GM12873 (cell line): ENCODE data around the gene VPREB1.

Source experiments
- TF ChIP-seq, protein P1 (sequence below): IDR thresholded peaks from 2 replicates; pipeline ENCODE4 v1.5.1; 2012; ENCODE audit warnings: low read depth, mild to moderate bottlenecking, moderate library complexity, low read length, control low read depth; ENCODE audit not compliant: insufficient read depth; ENCODE audit errors: missing control alignments

Gene VPREB1

DNA sequence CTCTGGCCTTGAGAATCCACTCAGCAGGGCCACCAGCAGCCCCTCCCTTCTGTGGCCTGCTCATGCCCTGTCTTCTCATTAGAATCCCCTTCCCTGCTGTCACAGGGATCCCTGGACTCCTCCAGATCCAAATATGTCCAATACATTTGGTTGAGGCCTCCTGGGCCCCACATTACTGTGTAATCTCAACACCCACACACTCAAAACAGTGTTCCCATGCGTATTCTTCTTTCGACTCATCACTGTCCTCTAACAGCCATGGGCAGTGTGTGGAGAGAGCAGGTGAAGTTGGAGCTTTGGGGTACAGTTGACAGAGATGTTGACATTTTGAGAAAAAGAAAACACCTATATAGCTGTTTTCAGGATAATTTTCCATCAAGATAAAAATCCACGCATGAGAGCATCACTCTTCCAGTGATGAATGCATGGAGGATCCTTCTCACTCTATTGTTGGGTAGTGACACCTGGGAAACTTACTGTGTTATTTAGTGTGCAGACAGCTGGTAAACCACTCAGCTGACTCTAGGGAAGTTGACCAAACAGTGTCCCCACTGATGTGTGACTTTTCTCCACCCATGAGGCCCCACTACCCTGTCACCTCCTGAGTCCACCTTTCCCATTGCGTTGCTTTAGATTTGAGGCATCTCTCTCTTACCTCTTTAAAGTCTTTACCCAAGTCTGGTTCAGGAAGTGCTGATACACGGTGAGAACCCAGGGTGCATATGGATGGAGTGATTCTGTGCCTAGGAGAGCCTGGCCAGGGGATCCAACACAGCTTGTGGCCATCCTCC, 28.7 kb upstream of the VPREB1 start:
- TF ChIP-seq, protein P1, sequence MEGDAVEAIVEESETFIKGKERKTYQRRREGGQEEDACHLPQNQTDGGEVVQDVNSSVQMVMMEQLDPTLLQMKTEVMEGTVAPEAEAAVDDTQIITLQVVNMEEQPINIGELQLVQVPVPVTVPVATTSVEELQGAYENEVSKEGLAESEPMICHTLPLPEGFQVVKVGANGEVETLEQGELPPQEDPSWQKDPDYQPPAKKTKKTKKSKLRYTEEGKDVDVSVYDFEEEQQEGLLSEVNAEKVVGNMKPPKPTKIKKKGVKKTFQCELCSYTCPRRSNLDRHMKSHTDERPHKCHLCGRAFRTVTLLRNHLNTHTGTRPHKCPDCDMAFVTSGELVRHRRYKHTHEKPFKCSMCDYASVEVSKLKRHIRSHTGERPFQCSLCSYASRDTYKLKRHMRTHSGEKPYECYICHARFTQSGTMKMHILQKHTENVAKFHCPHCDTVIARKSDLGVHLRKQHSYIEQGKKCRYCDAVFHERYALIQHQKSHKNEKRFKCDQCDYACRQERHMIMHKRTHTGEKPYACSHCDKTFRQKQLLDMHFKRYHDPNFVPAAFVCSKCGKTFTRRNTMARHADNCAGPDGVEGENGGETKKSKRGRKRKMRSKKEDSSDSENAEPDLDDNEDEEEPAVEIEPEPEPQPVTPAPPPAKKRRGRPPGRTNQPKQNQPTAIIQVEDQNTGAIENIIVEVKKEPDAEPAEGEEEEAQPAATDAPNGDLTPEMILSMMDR = no peak

DNA sequence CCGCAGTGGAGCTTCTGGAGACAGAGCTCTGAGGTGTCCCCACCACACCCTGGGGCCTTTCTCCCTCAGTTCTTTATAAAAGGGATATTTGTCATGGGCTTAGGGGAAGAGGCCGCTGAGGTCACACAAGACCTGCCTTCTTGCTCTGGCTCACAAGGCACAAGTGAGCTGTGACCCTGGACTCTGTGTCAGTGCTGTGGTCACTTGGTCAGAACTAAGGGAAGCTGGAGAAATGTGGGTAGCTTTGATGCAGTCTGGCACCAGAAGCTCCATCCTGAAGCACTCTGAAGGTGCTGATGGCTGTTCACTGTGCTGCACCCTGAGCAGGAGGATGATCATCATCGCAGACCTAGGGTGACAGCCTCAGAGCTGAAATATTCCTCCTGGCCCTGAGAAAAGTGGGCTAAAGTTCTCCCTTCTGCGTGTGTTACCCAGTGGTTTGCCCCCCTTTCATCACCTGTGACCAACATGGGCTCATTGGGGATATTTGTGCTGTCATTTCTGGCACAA, 28.1 kb upstream of the VPREB1 start:
- TF ChIP-seq, protein P1 = no peak

DNA sequence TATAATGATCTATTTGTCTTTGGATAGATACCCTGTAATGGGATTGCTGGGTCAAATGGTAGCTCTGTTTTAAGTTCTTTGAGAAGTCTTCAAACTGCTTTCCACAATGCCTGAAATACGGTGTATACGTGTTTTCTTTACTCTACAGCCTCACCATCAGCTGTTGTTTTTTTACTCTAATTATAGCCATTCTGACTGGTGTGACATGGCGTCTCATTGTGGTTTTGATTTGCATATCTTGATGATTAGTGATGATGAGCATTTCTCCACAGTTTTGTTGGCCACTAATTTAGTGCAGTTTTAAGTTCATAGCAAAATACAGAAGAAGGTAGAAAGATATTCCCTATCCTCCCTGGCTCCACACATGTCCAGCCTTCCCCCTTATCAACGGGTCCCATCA, 26.3 kb upstream of the VPREB1 start:
- TF ChIP-seq, protein P1 = no peak

DNA sequence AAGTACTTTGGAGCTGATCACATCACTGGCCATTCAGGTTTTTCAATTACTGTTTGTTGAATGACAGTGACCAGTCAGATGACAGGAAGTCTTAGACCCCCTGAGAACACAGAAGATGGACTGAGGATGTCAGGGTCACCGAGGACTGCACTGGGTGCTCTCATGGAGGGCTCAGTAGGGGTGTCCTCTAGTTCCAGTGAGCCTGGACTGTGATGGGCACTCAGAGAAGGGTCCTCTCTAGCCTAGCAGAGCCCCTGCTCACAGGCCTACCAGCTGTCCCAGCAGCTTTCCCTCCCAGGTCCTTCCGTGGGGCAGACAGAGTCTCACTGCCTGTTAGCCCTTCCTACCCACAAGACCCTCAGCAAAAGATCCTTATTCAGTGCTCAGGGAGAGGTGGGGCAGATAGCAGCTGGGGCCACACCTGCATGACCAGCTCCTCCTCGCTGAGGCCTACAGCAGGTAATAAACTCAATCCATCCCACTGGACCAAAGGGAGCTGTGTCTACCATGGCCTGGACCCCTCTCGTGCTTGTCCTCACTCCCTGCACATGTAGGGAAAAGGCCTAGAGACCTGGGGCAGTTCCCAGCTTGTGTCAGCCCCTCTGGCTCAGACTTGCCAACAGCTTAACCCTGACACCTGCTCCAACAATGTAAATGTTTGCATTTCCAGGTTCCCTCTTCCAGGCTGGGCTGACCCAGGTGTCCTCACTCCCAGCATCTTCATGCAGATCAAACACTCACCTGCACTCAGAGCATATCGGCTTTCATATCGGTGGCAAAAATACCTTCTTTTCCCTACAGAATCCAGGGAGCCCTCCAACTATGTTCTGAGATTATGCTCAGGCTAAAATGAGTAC, 25.2 kb upstream of the VPREB1 start:
- TF ChIP-seq, protein P1 = no peak

DNA sequence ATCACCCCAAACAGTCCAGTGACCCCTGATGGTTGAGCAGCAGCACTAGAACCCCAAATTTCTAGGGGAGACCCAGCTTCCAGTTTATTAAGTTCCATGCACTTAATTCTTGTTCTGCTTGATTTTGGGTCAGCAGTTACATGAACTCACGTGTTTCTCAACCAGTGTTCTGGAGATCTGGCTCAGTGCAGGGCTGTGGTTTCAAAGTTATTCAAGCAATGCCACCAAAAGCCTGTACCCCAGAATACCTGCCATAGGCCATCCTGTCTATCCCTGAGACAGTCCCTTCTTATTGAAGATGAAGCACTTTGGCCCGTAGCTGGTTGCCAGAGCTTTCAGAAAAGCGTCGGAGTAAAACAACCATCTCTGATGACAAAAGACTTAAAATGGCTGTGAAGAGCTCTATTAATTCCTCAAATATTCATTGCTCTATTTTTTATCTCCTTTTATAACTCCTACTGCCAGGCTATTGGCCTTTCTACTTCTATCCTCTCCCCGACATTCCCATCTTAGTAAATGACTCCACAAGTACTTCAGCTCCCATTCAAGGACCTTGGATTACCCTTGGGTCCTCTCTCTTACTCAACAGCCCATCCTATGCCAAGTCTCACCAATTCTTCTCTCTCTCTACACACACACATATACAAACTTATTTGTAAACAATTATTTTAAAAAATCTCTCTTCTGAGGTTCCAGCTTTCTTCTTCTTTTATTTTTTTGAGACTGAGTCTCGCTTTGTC, 18.0 kb upstream of the VPREB1 start:
- TF ChIP-seq, protein P1 = no peak

DNA sequence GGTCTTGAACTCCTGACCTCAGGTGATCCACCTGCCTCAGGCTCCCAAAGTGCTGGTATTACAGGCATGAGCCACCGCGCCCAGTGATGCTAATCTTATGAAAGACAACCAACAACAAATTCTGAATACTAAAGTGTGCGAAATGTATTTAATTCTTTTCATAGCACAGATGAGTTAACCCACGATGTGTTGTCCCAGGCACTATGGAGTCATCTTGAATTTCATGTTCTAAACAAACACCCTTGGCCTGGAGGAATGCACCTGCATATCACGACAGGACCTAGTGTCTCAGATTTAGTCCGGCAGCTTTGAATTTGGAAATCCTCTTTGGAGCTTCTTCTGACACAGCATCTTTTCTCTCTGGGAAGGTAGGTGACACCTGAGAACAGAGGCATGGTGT, 16.2 kb upstream of the VPREB1 start:
- TF ChIP-seq, protein P1 = no peak
